Uterus (tissue), 2 donors: Measurements from ENCODE around the gene FNTB.

Experiments
- CTCF ChIP-seq, 4 experiments: fragments of 200-600 bp in 2 of 4; fragments of 450-650 bp in 2 of 4; sonication (generic) in 2 of 4; IDR thresholded peaks; one replicate each; pipeline ENCODE4 v1.5.1; 2016 to 2019; ENCODE audit warnings: antibody characterized with exemption in 4 of 4, mild to moderate bottlenecking in 2 of 4, moderate library complexity in 1 of 4
- POLR2A ChIP-seq, 2 donors: fragments of 450-650 bp; IDR thresholded peaks; one replicate each; pipeline ENCODE4 v1.6.1; 2016; ENCODE audit warnings: antibody characterized with exemption in 2 of 2, mild to moderate bottlenecking in 1 of 2, moderate library complexity in 1 of 2

GRCh38 chr14:65107200-65107599 lies 120.5 kb downstream of the FNTB start:
- TF ChIP-seq CTCF (IDR thresholded peaks at IDR 0.05), result no peak
- TF ChIP-seq POLR2A (IDR thresholded peaks at IDR 0.05), result no peak
